ENCODE results near the gene UBXN4. TPM values are rescaled to one million over a fixed set of nuclear protein-coding genes. Genes with fewer than 3 reads are reported as not detected.
"Not testable (repeated sequence)": the region's sequence is repeated elsewhere in the genome, so short reads cannot be mapped to it uniquely, and the experiment has no call there.

UBXN4 gene
- total RNA-seq, 2 experiments from 2014 or later = 107 TPM

DNA sequence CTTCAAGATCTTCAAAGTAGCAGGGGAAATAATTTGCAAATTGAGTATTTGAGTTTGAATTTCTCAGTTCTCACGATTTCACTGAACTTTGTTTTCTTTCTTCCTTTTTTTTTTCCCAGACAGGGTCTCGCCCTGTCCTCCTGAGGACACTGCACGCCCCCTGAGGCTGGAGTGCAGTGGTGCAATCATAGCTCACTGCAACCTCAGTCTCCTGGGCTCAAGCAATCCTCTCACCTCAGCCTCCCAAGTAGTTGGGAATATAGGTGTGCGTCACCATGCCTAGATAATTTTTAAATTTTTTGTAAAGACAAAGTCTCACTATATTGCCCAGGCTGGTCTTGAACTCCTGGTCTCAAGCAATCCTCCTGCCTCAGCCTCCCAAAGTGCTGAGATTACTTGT, 54.0 kb downstream of the UBXN4 start:
- H3K36me3 Mint-ChIP-seq, H3K27me3 Mint-ChIP-seq, DNase-seq, POLR2A ChIA-PET, H3K27ac Mint-ChIP-seq, H3K4me3 Mint-ChIP-seq: not testable (repeated sequence)
- peaks cover 18% of the 10 kb centered on the region for H3K4me1 Mint-ChIP-seq (ENCODE audit: low read depth)
- intact Hi-C loops (cut with micrococcal nuclease) = loop anchor here (2.0 to 10.0 kb wide), 3 partner anchors 181 to 807 kb away; no protein-coding TSS in a partner anchor
- CTCF ChIA-PET = interaction anchor here (0.6 to 6.5 kb wide), 4 partner anchors 20 to 791 kb away, joined by 3 to 77 read pairs (median 18); no protein-coding TSS in a partner anchor
- peaks cover 12% of the 10 kb centered on the region for H3K9me3 Mint-ChIP-seq

DNA sequence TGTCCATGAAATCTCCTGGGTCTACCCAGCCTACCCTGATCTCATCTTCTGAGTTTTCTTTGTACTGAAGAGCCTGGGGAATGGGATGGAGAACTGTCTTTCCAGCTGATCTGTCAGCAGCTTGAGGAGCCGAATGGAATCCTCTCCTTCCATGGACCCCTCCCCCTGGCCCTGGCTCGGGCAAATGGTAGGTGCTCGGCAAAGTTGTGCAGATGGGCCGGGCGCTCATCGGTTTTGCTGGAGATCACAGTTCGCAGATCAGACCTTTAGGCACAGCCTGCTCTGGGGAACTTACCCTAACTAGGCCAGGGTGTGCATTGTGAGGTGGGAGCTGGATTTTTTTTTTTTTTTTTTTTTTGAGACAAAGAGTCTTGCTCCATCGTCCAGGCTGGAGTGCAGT, 55.0 kb downstream of the UBXN4 start:
- intact Hi-C loops (cut with micrococcal nuclease) = loop anchor here (1.0 to 10.0 kb wide), 4 partner anchors 24 to 808 kb away; no protein-coding TSS in a partner anchor
- peaks cover 18% of the 10 kb centered on the region for H3K4me1 Mint-ChIP-seq (ENCODE audit: low read depth)
- no peak for DNase-seq
- H3K9me3 Mint-ChIP-seq = peaks cover 18% of the 10 kb centered on the region
- no peaks in the 10 kb centered on the region for H3K27me3 Mint-ChIP-seq
- no peak overlapping the region for H3K27ac Mint-ChIP-seq
- H3K36me3 Mint-ChIP-seq = peaks cover 6% of the 10 kb centered on the region
- H3K4me3 Mint-ChIP-seq = no peak overlapping the region
- ChIA-PET CTCF (interaction anchor here (0.7 to 6.5 kb wide), 22 partner anchors 8 to 807 kb away, joined by 3 to 77 read pairs (median 11); no protein-coding TSS in a partner anchor), POLR2A (no interaction called here)

DNA sequence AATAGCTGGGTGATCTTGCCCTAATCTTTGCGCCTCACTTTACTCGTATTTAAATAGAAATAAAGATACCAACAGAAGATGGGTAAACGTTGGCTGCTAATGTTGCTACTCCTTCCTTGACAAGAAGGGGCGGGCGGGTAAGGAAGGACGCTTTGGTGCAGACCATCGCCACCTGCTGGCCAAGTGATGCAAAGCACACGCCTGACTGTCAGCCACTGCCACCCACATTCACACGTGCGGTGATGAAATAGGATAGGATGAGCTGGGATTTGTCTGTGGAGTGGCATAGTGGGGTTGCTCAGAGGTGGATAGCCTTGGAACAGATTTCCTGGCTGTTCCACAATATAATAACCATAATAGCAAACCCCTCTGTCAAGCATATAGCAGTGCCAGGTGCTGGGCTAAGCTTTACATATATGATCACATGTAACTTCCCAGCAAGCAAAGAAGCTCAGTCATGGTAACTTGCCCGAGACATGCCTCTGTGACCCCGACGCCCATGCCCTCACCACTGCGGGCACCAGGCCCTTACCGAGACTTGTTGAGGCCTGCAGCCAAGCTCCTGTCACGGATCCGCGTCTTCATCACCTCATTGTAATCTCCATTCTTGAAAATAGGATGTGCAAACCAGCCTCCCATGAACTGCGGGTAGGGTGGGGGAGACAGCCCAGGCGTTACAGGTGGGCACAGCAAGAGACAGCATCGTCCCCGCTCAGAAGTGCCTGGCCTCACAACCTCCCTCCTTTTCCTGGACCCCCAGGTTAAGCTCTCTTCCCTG, 56.0 kb downstream of the UBXN4 start:
- CTCF ChIA-PET = interaction anchor here (0.6 to 6.5 kb wide), 43 partner anchors 8 to 808 kb away, joined by 3 to 77 read pairs (median 4); partner anchors contain the start of gene LCT
- POLR2A ChIA-PET = no interaction called here
- Mint-ChIP-seq H3K27ac (no peak overlapping the region), H3K4me3 (no peak overlapping the region), H3K9me3 (peaks cover 28% of the 10 kb centered on the region), H3K36me3 (peaks cover 6% of the 10 kb centered on the region), H3K27me3 (no peaks in the 10 kb centered on the region), H3K4me1 (ENCODE audit: low read depth) (peaks cover 12% of the 10 kb centered on the region)
- intact Hi-C loops (cut with micrococcal nuclease) = loop anchor here (1.0 to 10.0 kb wide), 4 partner anchors 23 to 809 kb away; no protein-coding TSS in a partner anchor
- DNase-seq = peak; percentile 89

DNA sequence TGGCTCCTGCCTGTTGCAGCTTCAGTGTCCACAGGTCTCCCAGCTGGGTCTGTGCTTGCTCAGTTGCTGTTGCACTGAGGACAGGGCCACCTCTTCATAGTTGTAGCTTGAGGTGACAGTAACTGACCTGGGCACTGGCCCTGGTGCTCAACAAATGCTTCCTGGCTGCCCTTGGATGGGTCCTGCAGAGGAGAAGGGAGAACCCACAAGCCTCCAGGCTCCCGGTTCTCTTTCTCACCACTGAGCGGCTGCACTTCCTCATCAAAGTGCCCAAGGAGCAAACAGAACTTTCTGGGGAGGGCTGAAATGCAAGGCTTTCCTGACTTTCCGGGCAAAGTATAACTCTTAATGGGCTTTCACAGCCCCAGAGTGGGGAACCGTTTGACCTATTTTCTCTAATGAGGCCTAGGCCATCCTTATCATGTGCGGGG, 56.6 kb downstream of the UBXN4 start:
- DNase-seq = no peak
- H3K27ac Mint-ChIP-seq = no peak overlapping the region
- no peak overlapping the region for H3K4me3 Mint-ChIP-seq
- H3K27me3 Mint-ChIP-seq = no peaks in the 10 kb centered on the region
- intact Hi-C loops (cut with micrococcal nuclease) = loop anchor here (5.0 to 10.0 kb wide), 2 partner anchors 183 to 326 kb away; no protein-coding TSS in a partner anchor
- H3K4me1 Mint-ChIP-seq (ENCODE audit: low read depth) = peaks cover 8% of the 10 kb centered on the region
- H3K9me3 Mint-ChIP-seq = peaks cover 28% of the 10 kb centered on the region
- peaks cover 6% of the 10 kb centered on the region for H3K36me3 Mint-ChIP-seq
- ChIA-PET POLR2A (no interaction called here), CTCF (interaction anchor here (0.6 to 6.5 kb wide), 33 partner anchors 8 to 809 kb away, joined by 3 to 77 read pairs (median 5); partner anchors contain the start of gene LCT)

GRCh38 chr2:135798762-135799161, 57.1 kb downstream of the UBXN4 start:
- Mint-ChIP-seq H3K27me3 (no peaks in the 10 kb centered on the region), H3K4me1 (ENCODE audit: low read depth) (peaks cover 8% of the 10 kb centered on the region), H3K36me3 (peaks cover 6% of the 10 kb centered on the region), H3K27ac (no peak overlapping the region), H3K9me3 (peaks cover 28% of the 10 kb centered on the region), H3K4me3 (no peak overlapping the region)
- intact Hi-C loops (cut with micrococcal nuclease) = loop anchor here (5.0 to 10.0 kb wide), 2 partner anchors 184 to 326 kb away; no protein-coding TSS in a partner anchor
- DNase-seq = no peak
- POLR2A ChIA-PET = no interaction called here
- CTCF ChIA-PET = interaction anchor here (0.9 to 6.5 kb wide), 16 partner anchors 11 to 809 kb away, joined by 3 to 77 read pairs (median 11); partner anchors contain the start of gene LCT

- ChIA-PET POLR2A (no interaction called here), CTCF (interaction anchor here (0.7 to 6.5 kb wide), 5 partner anchors 9 to 67 kb away, joined by 3 to 77 read pairs (median 4); no protein-coding TSS in a partner anchor)
- peaks cover 28% of the 10 kb centered on the region for H3K9me3 Mint-ChIP-seq
- H3K27me3 Mint-ChIP-seq = no peaks in the 10 kb centered on the region
- H3K36me3 Mint-ChIP-seq = peaks cover 6% of the 10 kb centered on the region
- no peak overlapping the region for H3K27ac Mint-ChIP-seq
- DNase-seq = no peak
- intact Hi-C loops (cut with micrococcal nuclease) = loop anchor here (5.0 to 10.0 kb wide), 2 partner anchors 185 to 327 kb away; no protein-coding TSS in a partner anchor
- H3K4me3 Mint-ChIP-seq = no peak overlapping the region
- H3K4me1 Mint-ChIP-seq (ENCODE audit: low read depth) = peaks cover 5% of the 10 kb centered on the region
These were observed 58.1 kb downstream of the UBXN4 start for GRCh38 chr2:135799738-135800137.

GRCh38 chr2:135800513-135801460, 59.1 kb downstream of the UBXN4 start:
- peaks cover 3% of the 10 kb centered on the region for H3K4me1 Mint-ChIP-seq (ENCODE audit: low read depth)
- intact Hi-C loops (cut with micrococcal nuclease) = no loop called here
- no peak overlapping the region for H3K27ac Mint-ChIP-seq
- no peaks in the 10 kb centered on the region for H3K27me3 Mint-ChIP-seq
- H3K36me3 Mint-ChIP-seq = peaks cover 6% of the 10 kb centered on the region
- no peak overlapping the region for H3K4me3 Mint-ChIP-seq
- CTCF ChIA-PET = interaction anchor here (1.0 to 6.5 kb wide), 2 partner anchors 10 to 15 kb away, joined by 4 to 77 read pairs; no protein-coding TSS in a partner anchor
- DNase-seq = no peak
- POLR2A ChIA-PET = no interaction called here
- H3K9me3 Mint-ChIP-seq = peaks cover 28% of the 10 kb centered on the region

- POLR2A ChIA-PET = no interaction called here
- Mint-ChIP-seq H3K4me1 (ENCODE audit: low read depth) (peaks cover 2% of the 10 kb centered on the region), H3K36me3 (peaks cover 6% of the 10 kb centered on the region)
These were observed 60.7 kb downstream of the UBXN4 start for GRCh38 chr2:135802350-135802749.

GRCh38 chr2:135803278-135803677, 61.6 kb downstream of the UBXN4 start:
- Mint-ChIP-seq H3K4me1 (ENCODE audit: low read depth) (no peaks in the 10 kb centered on the region), H3K4me3 (no peak overlapping the region), H3K27me3 (no peaks in the 10 kb centered on the region), H3K9me3 (peaks cover 28% of the 10 kb centered on the region), H3K36me3 (peaks cover 6% of the 10 kb centered on the region), H3K27ac (no peak overlapping the region)
- CTCF ChIA-PET = no interaction called here
- no peak for DNase-seq
- intact Hi-C loops (cut with micrococcal nuclease) = no loop called here
- POLR2A ChIA-PET = no interaction called here

More at GRCh38 chr2:135802350-135802749, 60.7 kb downstream of the UBXN4 start:
- peaks cover 28% of the 10 kb centered on the region for H3K9me3 Mint-ChIP-seq
- H3K27ac Mint-ChIP-seq = no peak overlapping the region
- CTCF ChIA-PET = interaction anchor here (0.6 to 1.2 kb wide), 2 partner anchors 18 to 369 kb away, joined by 3 to 4 read pairs; no protein-coding TSS in a partner anchor
- H3K4me3 Mint-ChIP-seq = no peak overlapping the region
- no peaks in the 10 kb centered on the region for H3K27me3 Mint-ChIP-seq
- DNase-seq = no peak
- intact Hi-C loops (cut with micrococcal nuclease) = no loop called here

- H3K4me3 Mint-ChIP-seq; H3K4me1 Mint-ChIP-seq (ENCODE audit: low read depth); POLR2A ChIA-PET; H3K27ac Mint-ChIP-seq; H3K9me3 Mint-ChIP-seq; H3K36me3 Mint-ChIP-seq; DNase-seq; intact Hi-C loops (cut with micrococcal nuclease); H3K27me3 Mint-ChIP-seq: not testable (repeated sequence)
- CTCF ChIA-PET = interaction anchor here (1.0 to 1.6 kb wide), 3 partner anchors 10 to 12 kb away, joined by 3 to 4 read pairs (median 3); no protein-coding TSS in a partner anchor
These were observed 66.2 kb downstream of the UBXN4 start for GRCh38 chr2:135807874-135808273.

- CTCF ChIA-PET = interaction anchor here (11.1 kb wide), 1 partner anchor 16 kb away, joined by 77 read pairs; no protein-coding TSS in a partner anchor
- H3K36me3 Mint-ChIP-seq = peaks cover 2% of the 10 kb centered on the region
- intact Hi-C loops (cut with micrococcal nuclease) = no loop called here
These were observed 71.4 kb downstream of the UBXN4 start for GRCh38 chr2:135812907-135813511.

More at GRCh38 chr2:135812907-135813511, 71.4 kb downstream of the UBXN4 start:
- no peak overlapping the region for H3K4me3 Mint-ChIP-seq
- DNase-seq = no peak
- H3K9me3 Mint-ChIP-seq = no peaks in the 10 kb centered on the region
- POLR2A ChIA-PET = no interaction called here
- H3K4me1 Mint-ChIP-seq (ENCODE audit: low read depth) = peaks cover 15% of the 10 kb centered on the region
- H3K27me3 Mint-ChIP-seq = peaks cover 2% of the 10 kb centered on the region
- no peak overlapping the region for H3K27ac Mint-ChIP-seq

All from activated CD4-positive, alpha-beta memory T cell treated with anti-CD3 and anti-CD28 coated beads for 36 hours (primary cell).